Measurements from ENCODE around the gene PPFIA2. TPM values are rescaled to one million over a fixed set of nuclear protein-coding genes. Genes with fewer than 3 reads are reported as not detected.

Gene PPFIA2
- total RNA-seq, 2 experiments from 2014 or later = not detected

GRCh38 chr12:81297601-81298000 lies 461.5 kb downstream of the PPFIA2 start:
- ChIA-PET CTCF (no interaction called here), POLR2A (no interaction called here)
- intact Hi-C loops (cut with DNase I, micrococcal nuclease) = no loop called here
- H3K4me1 Mint-ChIP-seq (ENCODE audit: low read depth) = no peaks in the 10 kb centered on the region
- H3K27me3 Mint-ChIP-seq = no peaks in the 10 kb centered on the region
- TF ChIP-seq CTCF (IDR thresholded peaks at IDR 0.05) = no peak
- H3K4me3 Mint-ChIP-seq = no peak overlapping the region
- H3K36me3 ChIP-seq (ENCODE audit: insufficient read depth, low read length) = no peaks in the 10 kb centered on the region
- H3K36me3 Mint-ChIP-seq (ENCODE audit: low read depth) = no peaks in the 10 kb centered on the region
- ATAC-seq (ENCODE audit: poor library complexity) (no peak), DNase-seq (no peak)
- H3K27me3 ChIP-seq (ENCODE audit: control insufficient read depth in 1 of 2, insufficient read depth in 2 of 2, low read length in 2 of 2) = no peaks in the 10 kb centered on the region
- H3K9me3 ChIP-seq (ENCODE audit: control insufficient read depth in 1 of 2, insufficient read depth in 1 of 2, low read length in 2 of 2) = peaks cover 0 to 7% of the 10 kb centered on the region in 2 experiments
- H3K4me3 ChIP-seq (ENCODE audit: low read length) = no peak overlapping the region
- no peaks in the 10 kb centered on the region for H3K4me1 ChIP-seq (ENCODE audit: insufficient read depth, low read length)
- no peak overlapping the region for H3K27ac Mint-ChIP-seq
- no peak overlapping the region for H3K27ac ChIP-seq (ENCODE audit: low read depth in 1 of 2, low read length in 2 of 2)
- H3K9me3 Mint-ChIP-seq = peaks cover 5% of the 10 kb centered on the region

GRCh38 chr12:81296556-81297305 lies 462.4 kb downstream of the PPFIA2 start:
- Histone ChIP-seq H3K9me3 (ENCODE audit: control insufficient read depth in 1 of 2, insufficient read depth in 1 of 2, low read length in 2 of 2) (peaks cover 0 to 7% of the 10 kb centered on the region in 2 experiments), H3K4me3 (ENCODE audit: low read length) (no peak overlapping the region), H3K4me1 (ENCODE audit: insufficient read depth, low read length) (no peaks in the 10 kb centered on the region), H3K27me3 (ENCODE audit: control insufficient read depth in 1 of 2, insufficient read depth in 2 of 2, low read length in 2 of 2) (no peaks in the 10 kb centered on the region), H3K27ac (ENCODE audit: low read depth in 1 of 2, low read length in 2 of 2) (no peak overlapping the region), H3K36me3 (ENCODE audit: insufficient read depth, low read length) (no peaks in the 10 kb centered on the region)
- ChIA-PET POLR2A (no interaction called here), CTCF (no interaction called here)
- intact Hi-C loops (cut with DNase I, micrococcal nuclease) = no loop called here
- DNase-seq (no peak), ATAC-seq (ENCODE audit: poor library complexity) (no peak)
- H3K27me3 Mint-ChIP-seq = no peaks in the 10 kb centered on the region
- H3K4me1 Mint-ChIP-seq (ENCODE audit: low read depth) = no peaks in the 10 kb centered on the region
- no peak for TF ChIP-seq CTCF (IDR thresholded peaks at IDR 0.05)
- peaks cover 5% of the 10 kb centered on the region for H3K9me3 Mint-ChIP-seq
- H3K27ac Mint-ChIP-seq = no peak overlapping the region
- H3K36me3 Mint-ChIP-seq (ENCODE audit: low read depth) = no peaks in the 10 kb centered on the region
- no peak overlapping the region for H3K4me3 Mint-ChIP-seq

GRCh38 chr12:81295251-81295650 lies 463.9 kb downstream of the PPFIA2 start:
- Mint-ChIP-seq H3K27me3 (no peaks in the 10 kb centered on the region), H3K27ac (no peak overlapping the region), H3K36me3 (ENCODE audit: low read depth) (no peaks in the 10 kb centered on the region), H3K4me1 (ENCODE audit: low read depth) (no peaks in the 10 kb centered on the region), H3K4me3 (no peak overlapping the region), H3K9me3 (peaks cover 5% of the 10 kb centered on the region)
- DNase-seq = no peak
- peaks cover 0 to 7% of the 10 kb centered on the region in 2 experiments for H3K9me3 ChIP-seq (ENCODE audit: control insufficient read depth in 1 of 2, insufficient read depth in 1 of 2, low read length in 2 of 2)
- no peak overlapping the region for H3K4me3 ChIP-seq (ENCODE audit: low read length)
- no peaks in the 10 kb centered on the region for H3K36me3 ChIP-seq (ENCODE audit: insufficient read depth, low read length)
- ATAC-seq (ENCODE audit: poor library complexity) = no peak
- H3K27ac ChIP-seq (ENCODE audit: low read depth in 1 of 2, low read length in 2 of 2) = no peak overlapping the region
- H3K27me3 ChIP-seq (ENCODE audit: control insufficient read depth in 1 of 2, insufficient read depth in 2 of 2, low read length in 2 of 2) = no peaks in the 10 kb centered on the region
- ChIA-PET POLR2A (no interaction called here), CTCF (no interaction called here)
- H3K4me1 ChIP-seq (ENCODE audit: insufficient read depth, low read length) = no peaks in the 10 kb centered on the region
- intact Hi-C loops (cut with DNase I, micrococcal nuclease) = no loop called here
- no peak for TF ChIP-seq CTCF (IDR thresholded peaks at IDR 0.05)
